Measurements from ENCODE around the gene EAF1. TPM values are rescaled to one million over a fixed set of nuclear protein-coding genes. Genes with fewer than 3 reads are reported as not detected.

The EAF1 gene
- 37.5 and 46.5 TPM in 2 replicates for total RNA-seq

DNA sequence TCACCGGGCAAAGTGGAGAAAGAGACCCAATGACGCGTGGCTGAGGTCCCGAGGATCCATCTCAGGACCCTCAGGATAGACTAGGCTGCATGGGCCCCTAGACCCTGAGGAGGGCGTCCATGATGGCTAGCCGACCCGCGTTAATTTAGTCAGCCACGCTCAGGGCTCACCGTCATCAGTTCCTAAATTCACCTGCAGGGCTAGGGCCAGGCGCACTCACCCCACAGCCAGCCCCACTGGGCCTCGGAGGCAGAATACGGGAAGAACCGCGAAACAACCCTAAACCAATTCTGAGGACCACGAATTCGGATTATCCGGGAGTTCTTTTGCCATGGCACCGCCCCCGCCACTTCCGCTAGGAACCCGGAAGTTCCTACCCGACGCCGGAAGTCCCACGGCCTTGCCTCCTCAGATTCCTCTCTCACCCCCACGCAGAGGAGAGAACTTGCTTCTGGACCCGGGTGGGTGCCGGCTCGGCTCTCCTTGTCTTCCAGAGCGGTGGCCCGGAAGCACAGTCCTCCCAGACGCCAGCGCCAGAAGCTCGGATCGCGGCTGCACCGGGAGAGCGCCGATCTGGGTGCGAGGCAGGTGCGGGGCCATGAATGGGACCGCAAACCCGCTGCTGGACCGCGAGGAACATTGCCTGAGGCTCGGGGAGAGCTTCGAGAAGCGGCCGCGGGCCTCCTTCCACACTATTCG, at the start of gene EAF1, which contains the start of gene METTL6:
Gene EAF1, plus strand, starts transcription at position 417 of the 699 bp plus-strand sequence. Its CDS starts 182 bp downstream, at position 599.
Gene METTL6, minus strand, starts transcription at position 363 of the 699 bp plus-strand sequence. CDS start 1,033 bp downstream, outside the sequence.

Other genes with a start within 250 kb of the EAF1 start
- gene CAPN7, start 221.4 kb upstream of the EAF1 start, total RNA-seq = 47.2 and 49.7 TPM in 2 replicates
- 6.2 and 8.8 TPM in 2 replicates for gene SH3BP5, start 95.0 kb upstream of the EAF1 start, total RNA-seq
- gene METTL6, start 54 bp upstream of the EAF1 start, total RNA-seq = 39.7 and 62.5 TPM in 2 replicates
- under 0.01 and 0.28 TPM in 2 replicates for gene COLQ, start 94.1 kb downstream of the EAF1 start, total RNA-seq
- 14.1 and 16.1 TPM in 2 replicates for gene HACL1, start 174.0 kb downstream of the EAF1 start, total RNA-seq
- gene BTD, start 174.1 kb downstream of the EAF1 start, total RNA-seq = 9.6 and 17.3 TPM in 2 replicates

Measured in nasal cavity respiratory epithelium epithelial cell of viscerocranial mucosa (primary cell).